H1 (cell line): ENCODE results near the gene ENTREP1. TPM values are rescaled to one million over a fixed set of nuclear protein-coding genes. Genes with fewer than 3 reads are reported as not detected.

Experiments used
- CHD1 ChIP-seq: IDR thresholded peaks from 2 replicates; pipeline ENCODE4 v1.6.1; 2012; ENCODE audit warnings: low read depth, low read length, improper control_type of control experiment
- CHD7 ChIP-seq: fragments of 300-600 bp; sonication (generic); IDR thresholded peaks from 2 replicates; pipeline ENCODE4 v1.7.1; 2012; ENCODE audit warnings: low read length, moderate library complexity, mild to moderate bottlenecking, inconsistent platforms; ENCODE audit not compliant: insufficient replicate concordance
- EGR1 ChIP-seq: IDR thresholded peaks from 2 replicates; pipeline ENCODE4 v1.6.1; 2011; ENCODE audit warnings: low read depth, low read length, borderline replicate concordance
- KDM1A ChIP-seq: fragments of 200-600, 300-600 bp; sonication (generic); IDR thresholded peaks from 2 replicates; pipeline ENCODE4 v1.7.1; 2016; ENCODE audit warnings: mild to moderate bottlenecking, low read length, borderline replicate concordance
- RBBP5 ChIP-seq: IDR thresholded peaks from 2 replicates; pipeline ENCODE4 v1.7.1; 2012; ENCODE audit warnings: low read depth, mild to moderate bottlenecking, inconsistent platforms, low read length, moderate library complexity, borderline replicate concordance
- TEAD4 ChIP-seq: IDR thresholded peaks from 2 replicates; pipeline ENCODE4 v1.6.1; 2012; ENCODE audit warnings: low read depth, low read length, inconsistent platforms, mixed read lengths
- YY1 ChIP-seq: IDR thresholded peaks from 2 replicates; pipeline ENCODE4 v1.6.1; 2011; ENCODE audit warnings: low read depth, mild to moderate bottlenecking, low read length
- ZNF274 ChIP-seq: IDR thresholded peaks from 2 replicates; pipeline ENCODE4 v1.7.0; 2012; ENCODE audit warnings: low read length, borderline replicate concordance; ENCODE audit errors: extremely low read depth
- polyA plus RNA-seq, 7 experiments: library from polyadenylated mRNA; depleted of rRNA in 3 of 7; stranded (reverse) in 5 of 7; unstranded in 2 of 7; fragments of >200 nt in 5 of 7; fragments of 200-250 nt in 2 of 7; gene quantifications; 1 replicate in 5 of 7; 2 replicates in 1 of 7; 4 replicates in 1 of 7; pipeline versions ENCODE4 v1.2.1 to v1.2.3, GENCODE V29; 2011 to 2013; ENCODE audit warnings: missing spikeins in 2 of 7, mixed read lengths in 2 of 7
- total RNA-seq: library from RNA; stranded (reverse); fragmentation: NEBNext Ultra II Directional; extraction: Animal tissue kit (Norgen Biotek cat#: 25700); gene quantifications from 2 replicates; pipeline ENCODE4 v1.2.1, GENCODE V29; 2021

Gene ENTREP1
- total and polyA plus RNA-seq, 2 of the 8 experiments (the other 6 are each of a cell fraction or from before 2014, with no cell fraction given) = 15.3 to 25.0 TPM

- no peak for TF ChIP-seq KDM1A
- TF ChIP-seq ZNF274 = no peak
- no peak for TF ChIP-seq CHD7
- no peak for TF ChIP-seq RBBP5
- no peak for TF ChIP-seq CHD1
- TF ChIP-seq EGR1 = no peak
- no peak for TF ChIP-seq YY1
- TF ChIP-seq TEAD4 = no peak
Observed at GRCh38 chr9:69295872-69296552, 29.0 kb upstream of the ENTREP1 start (continued).
